HEK293T (cell line): ENCODE data around the gene KBTBD8.

Source experiments
- CTCF ChIA-PET: fragments of 350-600 bp; formaldehyde crosslinking; extraction: SDS; loops from one replicate; lab custom pipeline; 2021; ENCODE audit warnings: antibody characterized with exemption, inconsistent platforms; lab: Yijun Ruan, JAX
- POLR2A ChIA-PET: fragments of 350-600 bp; formaldehyde crosslinking; extraction: SDS; loops from one replicate; lab custom pipeline; 2020; ENCODE audit warnings: antibody characterized with exemption, inconsistent platforms; lab: Yijun Ruan, JAX
- DNase-seq: peaks from one replicate; pipeline ENCODE4 v3.0.0; 2012; ENCODE audit warnings: mixed read lengths; ENCODE audit errors: extremely low spot score
- ARNT ChIP-seq: fragments of 450-650 bp; IDR thresholded peaks from 2 replicates; pipeline ENCODE4 v1.6.1; 2017; ENCODE audit warnings: mild to moderate bottlenecking
- BHLHE40 ChIP-seq: fragments of 450-650 bp; IDR thresholded peaks from 2 replicates; pipeline ENCODE4 v1.6.1; 2016; ENCODE audit warnings: mild to moderate bottlenecking, moderate library complexity, borderline replicate concordance
- CTBP1 ChIP-seq: fragments of 450-650 bp; IDR thresholded peaks from 2 replicates; pipeline ENCODE4 v1.6.1; 2016; ENCODE audit warnings: borderline replicate concordance
- ELF4 ChIP-seq: fragments of 450-650 bp; IDR thresholded peaks from 2 replicates; pipeline ENCODE4 v1.6.1; 2017; ENCODE audit warnings: antibody characterized with exemption
- FOXA1 ChIP-seq: fragments of 450-650 bp; IDR thresholded peaks from 2 replicates; pipeline ENCODE4 v1.6.1; 2016; ENCODE audit warnings: mild to moderate bottlenecking
- FOXK2 ChIP-seq: fragments of 450-650 bp; IDR thresholded peaks from 2 replicates; pipeline ENCODE4 v1.6.1; 2016; ENCODE audit warnings: mild to moderate bottlenecking
- FOXM1 ChIP-seq: fragments of 450-650 bp; IDR thresholded peaks from 2 replicates; pipeline ENCODE4 v1.6.1; 2017; ENCODE audit warnings: mild to moderate bottlenecking, borderline replicate concordance
- HDGF ChIP-seq: fragments of 450-650 bp; IDR thresholded peaks from 2 replicates; pipeline ENCODE4 v1.6.1; 2017; ENCODE audit warnings: antibody characterized with exemption, borderline replicate concordance
- L3MBTL2 ChIP-seq: fragments of 450-650 bp; conservative IDR thresholded peaks from 2 replicates; pipeline ENCODE4 v1.6.1; 2016; ENCODE audit warnings: mild to moderate bottlenecking
- LEF1 ChIP-seq: fragments of 450-650 bp; IDR thresholded peaks from 2 replicates; pipeline ENCODE4 v1.6.1; 2017; ENCODE audit warnings: mild to moderate bottlenecking, borderline replicate concordance
- NFRKB ChIP-seq: fragments of 450-650 bp; IDR thresholded peaks from 2 replicates; pipeline ENCODE4 v1.6.1; 2016; ENCODE audit warnings: mild to moderate bottlenecking, moderate library complexity
- SP1 ChIP-seq: fragments of 450-650 bp; IDR thresholded peaks from 2 replicates; pipeline ENCODE4 v1.6.1; 2017
- SUZ12 ChIP-seq: fragments of 450-650 bp; IDR thresholded peaks from 2 replicates; pipeline ENCODE4 v1.6.1; 2016; ENCODE audit warnings: mild to moderate bottlenecking
- TARDBP ChIP-seq: fragments of 450-650 bp; IDR thresholded peaks from 2 replicates; pipeline ENCODE4 v1.6.1; 2016
- ZNF384 ChIP-seq: fragments of 450-650 bp; IDR thresholded peaks from 2 replicates; pipeline ENCODE4 v1.6.1; 2016
- TF ChIP-seq, protein P1 (sequence below): fragments of 450-650 bp; IDR thresholded peaks from 2 replicates; pipeline ENCODE4 v1.6.1; 2016

The KBTBD8 gene

DNA sequence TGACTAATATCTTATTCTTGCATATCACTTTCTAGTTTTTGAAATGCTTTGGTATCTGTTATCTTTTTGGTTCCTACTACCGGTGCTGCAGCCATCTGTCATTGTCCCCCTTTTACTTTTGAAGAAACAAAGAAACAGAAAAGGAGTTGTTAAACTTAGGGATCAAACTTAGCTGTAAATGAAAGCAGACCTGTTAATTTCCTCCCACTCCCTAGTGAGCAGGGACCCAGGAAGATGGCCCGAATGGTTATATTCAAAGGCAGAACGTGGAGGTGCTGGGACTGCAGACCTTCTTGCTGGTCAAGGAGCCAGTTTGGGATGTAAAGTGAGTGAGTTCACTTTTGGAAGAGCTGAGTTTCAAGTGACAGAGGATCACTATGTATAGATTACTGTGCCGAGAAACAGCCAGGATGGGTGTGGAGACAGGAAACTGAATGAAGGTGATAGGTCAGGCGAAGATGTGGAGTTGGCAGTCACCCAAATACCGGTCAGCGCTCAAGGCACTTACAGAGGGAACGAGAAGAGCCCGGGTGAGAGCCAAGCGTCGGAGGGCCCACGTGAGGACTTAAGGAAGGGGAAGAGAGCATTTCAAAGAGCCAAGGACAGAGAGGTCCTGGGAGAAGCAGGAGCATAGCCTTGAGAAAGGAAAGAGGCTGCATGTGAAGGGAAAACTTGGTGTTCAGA is 20.1 kb downstream of the KBTBD8 start:
- TF ChIP-seq ARNT (no peak), ELF4 (no peak), TARDBP (no peak), ZNF384 (no peak), FOXM1 (no peak), SUZ12 (no peak), CTBP1 (no peak), SP1 (no peak), BHLHE40 (no peak), FOXK2 (no peak), NFRKB (no peak), FOXA1 (no peak), L3MBTL2 (no peak)
- TF ChIP-seq, protein P1, sequence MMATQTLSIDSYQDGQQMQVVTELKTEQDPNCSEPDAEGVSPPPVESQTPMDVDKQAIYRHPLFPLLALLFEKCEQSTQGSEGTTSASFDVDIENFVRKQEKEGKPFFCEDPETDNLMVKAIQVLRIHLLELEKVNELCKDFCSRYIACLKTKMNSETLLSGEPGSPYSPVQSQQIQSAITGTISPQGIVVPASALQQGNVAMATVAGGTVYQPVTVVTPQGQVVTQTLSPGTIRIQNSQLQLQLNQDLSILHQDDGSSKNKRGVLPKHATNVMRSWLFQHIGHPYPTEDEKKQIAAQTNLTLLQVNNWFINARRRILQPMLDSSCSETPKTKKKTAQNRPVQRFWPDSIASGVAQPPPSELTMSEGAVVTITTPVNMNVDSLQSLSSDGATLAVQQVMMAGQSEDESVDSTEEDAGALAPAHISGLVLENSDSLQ, result no peak
- peak; percentile 12 for DNase-seq
- ChIA-PET CTCF (no interaction called here), POLR2A (interaction anchor here (0.6 kb wide), 1 partner anchor 699 kb away, joined by 3 read pairs; no protein-coding TSS in a partner anchor)

DNA sequence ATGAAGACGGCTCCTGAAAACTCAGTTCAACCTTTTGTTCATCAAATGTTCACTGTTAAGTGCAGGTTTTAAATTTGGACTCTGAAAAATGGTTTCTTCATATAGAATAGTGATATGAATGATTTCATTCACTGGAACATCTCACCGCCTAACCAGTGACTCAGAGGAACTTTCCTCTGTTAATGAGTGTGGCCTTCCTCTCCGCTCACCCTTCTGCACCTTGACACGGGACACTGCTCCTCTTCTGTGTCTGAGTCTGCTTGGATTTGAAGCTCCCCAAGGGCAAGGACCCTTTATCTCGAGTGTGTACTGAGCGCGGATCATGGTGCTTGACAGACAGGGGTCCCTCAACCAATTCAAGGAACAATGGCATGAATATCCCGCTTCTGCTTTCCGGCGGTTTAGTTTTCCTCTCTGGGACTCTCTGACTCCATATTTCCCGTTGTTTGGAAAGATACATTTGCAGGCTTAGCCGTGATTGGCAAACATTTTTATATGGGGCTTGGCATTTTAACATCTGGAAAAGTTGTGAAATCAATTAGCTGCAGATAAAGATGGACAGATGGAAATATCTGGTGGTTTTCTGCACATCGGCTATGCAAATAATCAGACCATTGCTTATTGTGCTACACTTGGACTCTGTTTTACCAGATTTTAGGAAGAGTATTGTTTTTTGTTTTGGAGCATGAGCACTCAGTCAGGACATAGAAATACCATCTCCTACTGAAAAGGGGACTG is 20.9 kb downstream of the KBTBD8 start:
- POLR2A ChIA-PET, result no interaction called here
- DNase-seq, result no peak
- CTCF ChIA-PET, result no interaction called here
- TF ChIP-seq FOXK2, result no peak
- TF ChIP-seq ZNF384, result no peak
- TF ChIP-seq ARNT, result no peak
- TF ChIP-seq NFRKB, result no peak
- no peak for TF ChIP-seq HDGF
- TF ChIP-seq TARDBP, result no peak
- TF ChIP-seq L3MBTL2, result no peak
- no peak for TF ChIP-seq CTBP1
- no peak for TF ChIP-seq FOXA1
- TF ChIP-seq LEF1, result no peak
- TF ChIP-seq FOXM1, result no peak
- no peak for TF ChIP-seq SP1
- TF ChIP-seq SUZ12, result no peak
- no peak for TF ChIP-seq BHLHE40
- no peak for TF ChIP-seq ELF4
- TF ChIP-seq, protein P1, result no peak

DNA sequence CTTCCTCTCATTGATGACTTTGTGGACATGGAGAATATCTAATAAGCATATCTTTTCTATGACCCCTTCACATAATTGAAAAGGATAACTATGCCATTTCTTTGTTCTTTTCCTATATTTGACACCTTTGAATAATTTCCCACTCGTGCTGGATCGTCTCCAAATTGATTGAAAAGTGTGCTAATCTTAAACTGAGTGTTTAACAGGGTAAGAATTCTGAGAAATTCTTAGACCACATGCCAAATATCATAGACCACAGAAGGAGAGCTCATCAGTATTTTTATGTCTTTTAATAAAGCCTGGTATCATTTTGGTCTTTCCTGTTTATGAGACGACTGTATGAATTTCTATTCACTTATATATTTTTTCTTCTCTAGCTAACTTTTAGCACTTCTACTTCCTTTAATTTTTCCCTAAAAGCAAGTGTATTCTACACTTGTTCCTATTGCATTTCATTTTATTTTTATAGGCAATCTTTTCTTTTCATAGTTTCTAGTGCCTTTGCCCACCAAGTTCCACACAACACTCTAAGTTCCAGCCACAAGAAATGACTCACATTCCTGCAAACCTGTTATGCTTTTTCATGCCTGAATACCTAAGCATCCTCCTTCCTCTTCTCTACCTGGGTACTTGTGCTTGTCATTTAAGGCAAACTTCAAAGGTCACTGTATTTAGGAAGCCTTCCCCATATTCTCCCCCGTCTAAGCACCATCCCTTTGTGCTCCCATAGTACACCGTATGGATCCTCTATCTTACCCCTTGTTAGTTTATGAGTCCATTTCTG is 30.1 kb downstream of the KBTBD8 start:
- ChIA-PET CTCF (no interaction called here), POLR2A (no interaction called here)
- DNase-seq, result no peak
- TF ChIP-seq CTBP1 (no peak), ARNT (no peak), TARDBP (no peak), NFRKB (no peak), BHLHE40 (no peak), FOXK2 (no peak), ELF4 (no peak), FOXM1 (no peak), LEF1 (no peak), FOXA1 (no peak), ZNF384 (no peak), SUZ12 (no peak), SP1 (no peak), L3MBTL2 (no peak), HDGF (no peak)
- TF ChIP-seq, protein P1, result no peak

DNA sequence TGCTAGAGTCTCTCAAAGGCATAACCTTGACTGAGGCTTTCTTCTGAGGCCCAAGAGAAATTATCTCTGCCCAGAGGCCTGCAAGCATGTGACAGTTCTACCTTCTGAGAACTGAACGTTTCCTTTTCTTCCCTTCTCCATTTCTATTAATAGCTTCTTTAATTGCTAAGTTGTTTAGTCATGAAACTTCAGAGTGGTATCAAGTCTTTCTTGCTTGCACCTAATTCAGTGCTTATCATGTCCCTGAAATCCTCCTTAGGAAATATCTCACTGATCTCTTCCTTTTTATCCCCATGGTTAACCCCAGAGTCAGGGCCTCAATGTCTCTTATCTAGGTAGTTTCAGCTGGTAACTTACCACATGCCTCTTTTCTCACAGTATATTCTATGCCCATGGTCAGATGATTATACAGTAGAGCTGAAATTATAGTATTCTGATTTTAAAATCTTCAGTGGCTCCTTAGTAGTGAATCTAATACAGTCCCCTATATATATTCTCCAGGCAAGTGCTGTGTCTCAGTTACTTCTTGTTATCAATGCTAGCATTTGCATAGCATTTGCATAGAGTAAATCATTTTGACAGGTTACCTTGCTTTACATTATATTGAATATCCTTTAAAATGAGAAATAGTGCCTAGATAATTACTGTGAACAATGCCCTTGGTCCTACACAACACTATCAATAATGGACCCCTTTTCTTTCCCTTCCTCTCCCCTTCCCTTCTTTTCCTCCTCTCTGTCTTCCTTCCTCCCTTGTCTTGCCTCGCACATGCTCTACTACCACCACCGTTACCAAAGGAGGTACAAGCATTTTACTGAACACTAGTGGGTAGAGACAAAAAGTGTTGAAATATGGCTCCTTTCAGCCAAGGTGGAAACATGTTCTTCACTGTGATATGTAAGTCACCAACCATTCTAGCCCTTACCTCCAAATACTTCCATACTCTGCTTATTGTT is 33.0 kb downstream of the KBTBD8 start:
- TF ChIP-seq LEF1, result no peak
- TF ChIP-seq SP1, result no peak
- no peak for TF ChIP-seq HDGF
- no peak for TF ChIP-seq TARDBP
- TF ChIP-seq ZNF384, result no peak
- no peak for TF ChIP-seq FOXK2
- no peak for TF ChIP-seq ELF4
- TF ChIP-seq SUZ12, result no peak
- TF ChIP-seq, protein P1, result no peak
- TF ChIP-seq CTBP1, result no peak
- TF ChIP-seq BHLHE40, result no peak
- ChIA-PET CTCF (no interaction called here), POLR2A (no interaction called here)
- DNase-seq, result no peak
